Measurements from ENCODE around the gene TTC7B. TPM values are rescaled to one million over a fixed set of nuclear protein-coding genes. Genes with fewer than 3 reads are reported as not detected.

TTC7B gene
- total RNA-seq, 4 donors from 2014 or later = 8.4 to 11.2 (median 9.2) TPM

- intact Hi-C loops (cut with DNase I; ENCODE audit: low total_unique reads) = loop anchor here (10.0 kb wide), 1 partner anchor 75 kb away; no protein-coding TSS in a partner anchor
- H3K4me3 ChIP-seq = no peak overlapping the region
- in situ Hi-C loops (cut with MboI; ENCODE audit: low pct_ligation_motif_present in 1 of 4, low pct_unique_long_range_greater_than_20kb in 1 of 4, low sequenced_read_pairs in 3 of 4) = no loop called here
- H3K36me3 ChIP-seq = no peaks in the 10 kb centered on the region
- no peaks in the 10 kb centered on the region for H3K9me3 ChIP-seq
- no peaks in the 10 kb centered on the region for H3K27me3 ChIP-seq
- WGBS, 2 donors (ENCODE audit: low coverage in 1 of 2) = 81% methylated on average over 10 of the region's 10 CpGs; no CpG with 5 or more reads in 1 of the 2 donors
- H3K4me1 ChIP-seq = peaks cover 0 to 4% (median 0%) of the 10 kb centered on the region in 4 donors
- H3K27ac ChIP-seq = no peak overlapping the region
- no peak for DNase-seq
- TF ChIP-seq CTCF (IDR thresholded peaks at IDR 0.05) = no peak
- TF ChIP-seq POLR2A (IDR thresholded peaks at IDR 0.05) = no peak
These were observed 316.1 kb downstream of the TTC7B start for GRCh38 chr14:90499908-90500664.

GRCh38 chr14:90499121-90499520, 317.1 kb downstream of the TTC7B start:
- Histone ChIP-seq H3K27ac (no peak overlapping the region), H3K9me3 (no peaks in the 10 kb centered on the region), H3K4me3 (no peak overlapping the region), H3K4me1 (peaks cover 0 to 4% (median 0%) of the 10 kb centered on the region in 4 donors), H3K27me3 (no peaks in the 10 kb centered on the region), H3K36me3 (no peaks in the 10 kb centered on the region)
- TF ChIP-seq EP300 (IDR thresholded peaks at IDR 0.05; ENCODE audit: low read depth) (no peak), POLR2AphosphoS5 (IDR thresholded peaks at IDR 0.05) (no peak), POLR2A (IDR thresholded peaks at IDR 0.05) (no peak), CTCF (IDR thresholded peaks at IDR 0.05) (no peak)
- DNase-seq = no peak
- WGBS, 2 donors (ENCODE audit: low coverage in 1 of 2) = 75 to 79% methylated on average over 4 to 6 of the region's 6 CpGs
- in situ Hi-C loops (cut with MboI; ENCODE audit: low pct_ligation_motif_present in 1 of 4, low pct_unique_long_range_greater_than_20kb in 1 of 4, low sequenced_read_pairs in 3 of 4) (no loop called here), intact Hi-C loops (cut with DNase I; ENCODE audit: low total_unique reads) (no loop called here)

GRCh38 chr14:90498198-90498597, 318.0 kb downstream of the TTC7B start:
- DNase-seq = no peak
- no peaks in the 10 kb centered on the region for H3K27me3 ChIP-seq
- no peaks in the 10 kb centered on the region for H3K36me3 ChIP-seq
- intact Hi-C loops (cut with DNase I; ENCODE audit: low total_unique reads) = no loop called here
- TF ChIP-seq CTCF (IDR thresholded peaks at IDR 0.05) (no peak), POLR2AphosphoS5 (IDR thresholded peaks at IDR 0.05) (no peak), POLR2A (IDR thresholded peaks at IDR 0.05) (no peak), EP300 (IDR thresholded peaks at IDR 0.05; ENCODE audit: low read depth) (no peak)
- H3K27ac ChIP-seq = no peak overlapping the region
- no peak overlapping the region for H3K4me3 ChIP-seq
- no peaks in the 10 kb centered on the region for H3K4me1 ChIP-seq
- in situ Hi-C loops (cut with MboI; ENCODE audit: low pct_ligation_motif_present in 1 of 4, low pct_unique_long_range_greater_than_20kb in 1 of 4, low sequenced_read_pairs in 3 of 4) = no loop called here
- H3K9me3 ChIP-seq = no peaks in the 10 kb centered on the region

- Histone ChIP-seq H3K4me1 (peaks cover 0 to 10% (median 0%) of the 10 kb centered on the region in 4 donors), H3K27ac (no peak overlapping the region), H3K4me3 (no peak overlapping the region), H3K36me3 (no peaks in the 10 kb centered on the region), H3K27me3 (no peaks in the 10 kb centered on the region), H3K9me3 (no peaks in the 10 kb centered on the region)
- DNase-seq = no peak
- in situ Hi-C loops (cut with MboI; ENCODE audit: low pct_ligation_motif_present in 1 of 4, low pct_unique_long_range_greater_than_20kb in 1 of 4, low sequenced_read_pairs in 3 of 4) = no loop called here
- WGBS, 2 donors (ENCODE audit: low coverage in 1 of 2) = 76 to 80% methylated on average over 1 to 2 of the region's 2 CpGs
- TF ChIP-seq EP300 (IDR thresholded peaks at IDR 0.05; ENCODE audit: low read depth) = no peak
- no peak for TF ChIP-seq POLR2A (IDR thresholded peaks at IDR 0.05)
- TF ChIP-seq CTCF (IDR thresholded peaks at IDR 0.05) = no peak
- TF ChIP-seq POLR2AphosphoS5 (IDR thresholded peaks at IDR 0.05) = no peak
- intact Hi-C loops (cut with DNase I; ENCODE audit: low total_unique reads) = no loop called here
These were observed 319.9 kb downstream of the TTC7B start for GRCh38 chr14:90496379-90496778.
